HG02973 (cell line): ENCODE measurements around the gene ANKRD50.
A peak's percentile ranks its signal among the peaks of the same experiment; 100 is the strongest.

Experiments used
- ATAC-seq: cut with Tn5 transposase; IDR thresholded peaks from one replicate; pipeline ENCODE4 v1.9.1; 2021; ENCODE audit warnings: moderate library complexity; ENCODE audit not compliant: unreplicated experiment

Gene ANKRD50

DNA sequence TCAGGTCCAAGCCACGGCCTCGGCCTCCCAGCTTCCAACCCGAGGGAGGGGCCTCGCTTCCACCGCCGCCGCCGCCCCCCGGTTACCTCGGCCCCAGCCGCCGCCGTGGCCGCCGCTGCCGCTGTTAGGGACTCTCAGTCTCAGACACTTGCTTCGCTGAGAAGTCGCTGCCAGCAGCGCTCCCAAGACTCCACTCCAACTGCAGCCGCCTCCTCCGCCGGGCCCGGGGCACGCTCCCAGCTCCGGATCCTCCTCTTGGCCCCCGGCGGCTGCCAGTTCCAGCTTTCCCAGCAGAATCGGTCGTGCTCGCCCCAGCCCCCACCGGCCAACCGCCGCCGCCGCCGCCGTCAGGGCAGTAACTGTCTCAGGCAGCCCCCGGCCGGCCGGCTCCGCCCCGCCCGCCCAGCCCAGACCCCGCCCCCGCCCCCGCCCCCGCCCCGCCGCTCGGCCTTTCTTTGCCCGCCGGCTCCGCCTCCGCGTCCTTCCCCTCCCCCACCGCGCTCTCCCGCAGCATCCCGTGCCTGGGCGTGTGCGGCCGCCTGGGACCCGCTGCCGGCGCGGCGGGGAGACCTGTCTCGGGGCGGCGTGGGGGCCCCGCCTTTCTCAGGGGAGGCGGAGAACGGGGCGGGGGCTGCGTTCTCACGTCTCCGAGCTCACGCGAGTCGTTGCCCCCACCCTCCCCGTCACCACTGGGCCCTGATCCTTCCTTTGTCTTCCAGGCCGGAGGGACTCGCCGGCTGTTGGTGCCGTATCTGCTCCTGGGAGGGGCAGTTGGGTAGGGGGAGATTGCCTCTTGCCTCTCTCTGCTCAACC lies at the start of gene ANKRD50:
Gene ANKRD50, minus strand, starts transcription at position 361 of the 813 bp plus-strand sequence. CDS start 2,221 bp downstream, outside the sequence.
- ATAC-seq: peak; percentile 70

GRCh38 chr4:124757126-124757525 lies 44.6 kb upstream of the ANKRD50 start:
- no peak for ATAC-seq

DNA sequence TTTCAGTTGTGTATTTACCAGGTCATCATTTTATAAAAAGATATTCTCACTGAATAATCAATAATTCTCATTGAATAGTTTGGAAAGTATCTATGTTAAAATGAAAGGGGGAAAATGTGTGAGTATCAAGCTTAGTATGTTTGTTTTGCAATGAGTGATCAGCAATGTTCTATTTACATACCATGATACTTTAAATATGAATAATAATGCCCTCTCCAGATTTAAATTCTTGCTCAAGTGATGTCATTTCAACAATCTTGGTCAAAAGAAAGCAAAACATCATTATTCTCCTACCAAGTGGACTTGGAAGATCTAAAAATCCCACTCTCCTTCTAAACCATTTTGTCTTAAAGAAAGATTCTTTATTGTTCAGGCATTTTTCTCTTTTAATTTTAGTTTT lies 42.1 kb upstream of the ANKRD50 start:
- no peak for ATAC-seq

- no peak for ATAC-seq
These were observed 41.5 kb upstream of the ANKRD50 start for GRCh38 chr4:124753941-124754581.

GRCh38 chr4:124749421-124749820 lies 36.9 kb upstream of the ANKRD50 start:
- no peak for ATAC-seq

DNA sequence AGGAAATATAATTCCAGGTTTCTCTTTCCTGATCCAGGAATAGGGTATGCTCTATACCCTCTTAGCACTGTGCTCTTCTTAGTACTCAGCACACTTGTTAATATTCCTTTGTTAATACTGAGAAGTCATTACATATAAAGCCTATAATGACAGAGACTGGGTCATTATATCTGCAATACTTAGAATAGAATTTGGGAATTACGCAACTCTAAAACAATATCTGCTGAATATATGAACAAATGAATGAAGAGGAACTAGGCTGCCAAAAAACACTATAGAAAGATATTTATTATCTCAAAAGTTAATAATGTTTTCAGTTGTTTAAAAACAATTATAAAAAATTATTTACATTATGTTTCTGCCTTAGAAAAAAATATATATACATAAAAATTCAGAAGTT lies 36.4 kb upstream of the ANKRD50 start:
- ATAC-seq: no peak

- no peak for ATAC-seq
These were observed 33.7 kb upstream of the ANKRD50 start for GRCh38 chr4:124745985-124746801.

GRCh38 chr4:124743711-124744110 lies 31.2 kb upstream of the ANKRD50 start:
- ATAC-seq: no peak

DNA sequence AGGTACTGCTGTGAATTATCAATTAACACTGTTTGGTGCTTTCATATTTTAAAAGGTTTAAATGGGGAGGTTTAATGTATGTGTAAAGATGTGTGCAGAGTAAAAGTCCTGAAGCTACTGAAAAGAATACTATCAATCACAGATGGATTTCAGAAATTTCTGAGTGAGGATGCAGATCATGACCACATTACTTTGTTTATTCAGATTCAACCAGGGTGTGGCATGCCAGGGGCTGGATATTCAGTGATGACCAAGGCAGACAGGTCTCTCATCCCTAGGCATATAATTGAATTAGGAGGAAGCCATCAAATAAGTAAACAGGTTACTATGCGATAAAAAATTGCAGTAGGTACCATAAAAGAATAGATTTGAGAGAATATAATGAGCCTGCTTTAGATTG lies 28.0 kb upstream of the ANKRD50 start:
- no peak for ATAC-seq

GRCh38 chr4:124738994-124739393 lies 26.5 kb upstream of the ANKRD50 start:
- ATAC-seq: no peak

DNA sequence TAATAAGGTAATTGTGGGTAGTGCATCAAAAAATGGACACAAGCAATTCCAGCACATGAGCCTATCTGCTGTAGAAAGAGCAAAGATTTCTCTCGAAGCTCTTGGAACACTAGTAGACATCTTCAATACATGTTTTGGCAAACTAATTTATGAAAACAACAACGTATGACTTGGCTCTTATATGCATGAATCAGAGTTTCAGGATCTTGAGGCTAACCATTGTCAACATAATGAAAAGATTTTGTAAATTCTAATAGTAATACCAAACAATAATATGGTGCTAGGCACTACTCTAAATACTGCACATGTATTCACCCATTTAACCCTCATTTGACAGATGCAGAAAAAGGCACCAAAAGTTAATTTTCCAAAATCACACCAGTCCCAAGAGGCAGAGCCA lies 25.1 kb upstream of the ANKRD50 start:
- no peak for ATAC-seq

- no peak for ATAC-seq
These were observed 24.0 kb upstream of the ANKRD50 start for GRCh38 chr4:124736526-124736925.

DNA sequence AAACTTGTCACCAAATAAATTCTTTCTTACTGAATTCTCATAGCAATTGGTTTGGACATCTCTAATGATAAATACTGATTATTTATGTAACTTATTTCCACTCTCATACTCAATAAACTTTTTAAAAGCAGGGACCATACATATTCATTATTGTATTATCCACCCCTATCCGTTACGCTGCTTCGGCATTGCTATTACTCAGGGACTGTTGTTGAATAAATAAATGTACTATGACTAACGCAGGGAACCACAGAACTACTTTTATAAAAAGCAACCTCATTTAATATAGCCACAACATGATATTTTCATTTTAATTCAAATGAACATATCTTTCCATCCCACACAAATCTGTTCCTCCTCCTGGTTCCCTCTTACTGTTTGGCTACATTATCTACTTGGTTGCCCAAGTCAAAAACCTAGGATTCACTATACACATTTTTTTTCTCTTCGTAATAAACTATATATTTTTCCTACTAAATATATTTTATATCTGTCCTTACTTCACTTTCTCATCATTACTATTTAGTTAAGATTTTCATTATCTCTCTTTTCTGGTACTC lies 14.9 kb upstream of the ANKRD50 start:
- no peak for ATAC-seq

- no peak for ATAC-seq
These were observed 13.7 kb upstream of the ANKRD50 start for GRCh38 chr4:124726269-124726668.

- no peak for ATAC-seq
These were observed 9.5 kb upstream of the ANKRD50 start for GRCh38 chr4:124722071-124722470.

GRCh38 chr4:124717101-124717500 lies 4.6 kb upstream of the ANKRD50 start:
- no peak for ATAC-seq

GRCh38 chr4:124713185-124713592 lies 657 bp upstream of the ANKRD50 start:
- peak; percentile 35 for ATAC-seq

DNA sequence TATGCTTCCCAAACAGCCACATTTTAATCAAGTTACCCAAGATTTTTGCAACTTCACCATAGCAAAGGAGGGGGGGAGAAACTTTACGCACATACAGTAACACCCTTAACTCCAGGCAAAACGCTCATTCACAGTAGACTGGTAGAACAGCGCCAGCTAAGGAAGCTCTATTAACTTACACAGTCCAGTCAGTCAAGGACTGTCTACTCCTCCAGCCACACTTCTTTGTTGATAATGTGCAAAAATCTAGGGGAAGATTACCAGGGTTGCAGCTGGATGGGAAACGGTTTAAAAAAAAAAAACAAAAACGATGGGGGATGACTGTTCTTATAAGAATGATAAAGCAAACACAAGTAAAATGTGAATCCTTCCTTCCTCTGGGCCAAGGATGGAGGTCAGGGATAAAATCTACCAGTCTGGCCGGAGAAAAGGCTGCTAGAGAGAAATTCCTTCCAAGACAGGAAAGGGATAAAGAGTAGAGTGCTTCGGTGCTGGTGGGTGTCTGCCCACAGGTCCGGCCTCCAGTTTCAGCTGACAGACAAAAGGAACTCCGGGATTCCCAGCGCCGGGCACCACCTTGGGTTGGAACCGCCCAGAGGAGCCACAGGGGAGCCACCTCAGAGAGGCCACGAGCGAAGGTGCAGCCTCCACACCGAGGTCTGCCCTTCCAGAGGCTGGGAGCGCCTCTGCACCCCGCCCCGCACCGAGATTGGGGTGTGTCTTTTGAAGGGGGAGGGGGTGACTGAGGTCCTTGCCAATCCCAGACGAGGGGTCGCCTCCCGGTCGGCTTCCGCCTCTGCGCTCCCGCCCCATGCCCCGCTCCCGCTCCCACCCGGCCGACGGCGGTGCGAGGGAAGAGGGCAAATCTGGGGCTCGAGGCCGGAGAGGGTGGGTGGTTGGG lies 811 bp downstream of the ANKRD50 start:
- peak; percentile 12 for ATAC-seq

DNA sequence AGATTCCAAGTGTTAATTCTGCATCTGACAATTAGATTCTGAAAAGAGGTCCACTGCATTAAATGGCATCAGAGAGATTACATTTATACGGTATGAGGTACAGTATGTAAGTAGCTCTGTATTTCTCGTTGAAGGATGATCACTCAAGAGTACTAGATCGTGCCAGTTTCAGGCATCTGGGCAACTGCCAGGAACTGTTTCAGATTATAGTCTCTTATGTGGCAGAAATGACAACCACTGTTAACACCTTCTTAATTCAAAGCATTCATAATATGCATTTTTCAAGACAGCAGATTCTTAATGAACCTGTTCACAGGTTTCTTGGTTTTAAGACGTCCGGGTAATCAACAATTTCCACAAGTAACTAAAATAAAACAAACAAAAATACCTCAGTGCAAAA lies 1.6 kb downstream of the ANKRD50 start:
- ATAC-seq: no peak

DNA sequence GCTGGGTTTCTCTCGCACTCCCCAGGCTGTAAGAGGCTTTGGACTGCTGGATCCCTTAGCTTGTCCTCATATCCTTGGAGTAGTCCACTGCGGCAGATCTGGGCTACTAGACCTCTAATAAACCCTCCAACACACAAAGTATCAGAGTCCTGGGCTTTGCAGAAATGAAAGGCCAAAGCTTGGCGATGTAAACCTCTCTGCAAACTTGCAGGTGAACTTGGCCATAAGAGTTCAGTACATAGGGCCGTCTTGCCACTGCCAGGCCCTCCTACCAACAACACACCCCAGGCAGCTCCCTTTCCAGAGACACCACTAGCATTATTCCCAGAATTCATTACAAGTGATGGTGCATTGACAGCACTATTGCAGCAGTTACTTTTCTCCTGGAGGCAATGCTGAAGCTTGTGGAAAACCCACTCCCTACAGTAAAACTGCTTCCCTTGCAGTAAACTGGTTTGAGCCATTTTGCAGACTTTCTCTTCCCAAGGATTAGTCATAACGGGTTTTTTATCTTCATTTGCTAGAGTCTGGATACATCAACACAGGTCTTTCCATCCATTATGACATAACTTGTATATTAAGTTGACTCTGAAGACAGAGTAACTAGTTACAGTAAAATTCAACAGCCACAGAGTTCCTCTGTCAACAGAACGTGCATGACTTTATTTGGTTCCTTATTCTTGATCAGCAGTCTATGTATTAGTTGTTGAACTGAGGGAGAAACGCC lies 2.4 kb downstream of the ANKRD50 start:
- no peak for ATAC-seq
